Sigmoid colon (tissue), 7 donors: Measurements from ENCODE around the gene RNH1. TPM values are rescaled to one million over a fixed set of nuclear protein-coding genes. Genes with fewer than 3 reads are reported as not detected.

Source experiments
- DNase-seq: peaks from one replicate; pipeline ENCODE4 v3.0.0-alpha.2; 2019
- H3K27ac ChIP-seq, 4 donors: fragments of 200-600 bp; sonication (generic); one replicate each; pipeline ENCODE4 v1.5.1; 2016 to 2019; ENCODE audit warnings: mild to moderate bottlenecking in 1 of 4
- H3K27me3 ChIP-seq, 3 donors: fragments of 200-600 bp; sonication (generic); one replicate each; pipeline ENCODE4 v1.5.1; 2019; ENCODE audit warnings: mild to moderate bottlenecking in 1 of 3
- H3K36me3 ChIP-seq, 4 donors: fragments of 200-600 bp; sonication (generic); one replicate each; pipeline ENCODE4 v1.5.1; 2016 to 2019
- H3K4me1 ChIP-seq, 4 donors: fragments of 200-600 bp; sonication (generic); one replicate each; pipeline ENCODE4 v1.5.1; 2017 to 2019
- H3K4me3 ChIP-seq, 4 donors: fragments of 200-600 bp; sonication (generic); one replicate each; pipeline ENCODE4 v1.5.1; 2017 to 2019; ENCODE audit warnings: mild to moderate bottlenecking in 2 of 4, moderate library complexity in 1 of 4
- H3K9me3 ChIP-seq, 4 donors: fragments of 200-600 bp in 3 of 4; sonication (generic) in 3 of 4; one replicate each; pipeline versions ENCODE4 v1.5.1 to v1.6.1; 2013 to 2019
- CTCF ChIP-seq, 4 experiments: fragments of 450-650 bp in 3 of 4; fragments of 200-600 bp in 1 of 4; IDR thresholded peaks; one replicate each; pipeline ENCODE4 v1.5.1; 2016 to 2019; ENCODE audit warnings: antibody characterized with exemption in 4 of 4, mild to moderate bottlenecking in 3 of 4, moderate library complexity in 2 of 4
- EP300 ChIP-seq, 4 donors: sonication (generic); formaldehyde crosslinking; IDR thresholded peaks; one replicate each; pipeline ENCODE4 v1.6.1; 2017; ENCODE audit warnings: antibody characterized with exemption in 4 of 4
- POLR2A ChIP-seq, 2 donors: fragments of 450-650 bp; IDR thresholded peaks; one replicate each; pipeline ENCODE4 v1.6.1; 2016; ENCODE audit warnings: antibody characterized with exemption in 2 of 2, mild to moderate bottlenecking in 2 of 2, moderate library complexity in 2 of 2
- POLR2AphosphoS5 ChIP-seq, 4 donors: sonication (generic); formaldehyde crosslinking; IDR thresholded peaks; one replicate each; pipeline ENCODE4 v1.6.1; 2017; ENCODE audit warnings: antibody characterized with exemption in 4 of 4
- WGBS, 2 donors: extraction: QIAGEN DNeasy Blood & Tissue Kit; methylation state at CpG; one replicate each; pipeline ENCODE4 v1.1.7; 2013; 5-methylcytosine and 5-hydroxymethylcytosine counted together
- intact Hi-C: fragments of 100-400 bp; cut with DNase I; formaldehyde crosslinking; loops from one replicate; pipeline ENCODE4 v1.15.1; 2023
- polyA plus RNA-seq, 3 donors: library from polyadenylated mRNA; stranded (reverse); fragments of 200-250 nt; gene quantifications; one replicate each; pipeline ENCODE4 v1.2.3, GENCODE V29; 2013
- total RNA-seq, 4 donors: library from RNA; depleted of rRNA; stranded (reverse); fragments of >200 nt; gene quantifications; one replicate each; pipeline ENCODE4 v1.1.0, GENCODE V29; 2016
- donor health status: healthy with polysubstance abuse.
- donor health status: Bipolar disorder and iron deficiency.
- donor health status: healthy.

Gene RNH1
- total and polyA plus RNA-seq, 7 donors, result 101 to 210 (median 150) TPM

- intact Hi-C loops, result loop anchor here (2.0 kb wide), 1 partner anchor 169 kb away; no protein-coding TSS in a partner anchor
- Histone ChIP-seq H3K27me3 (peaks cover 45 to 89% (median 84%) of the 10 kb centered on the region in 3 donors), H3K36me3 (no peaks in the 10 kb centered on the region)
Observed at GRCh38 chr11:553988-554340, 46.9 kb upstream of the RNH1 start.

GRCh38 chr11:553083-553987, 46.3 kb upstream of the RNH1 start:
- Histone ChIP-seq H3K4me3 (no peak overlapping the region), H3K4me1 (peaks cover 0 to 21% (median 17%) of the 10 kb centered on the region in 4 donors), H3K27ac (no peak overlapping the region), H3K36me3 (no peaks in the 10 kb centered on the region), H3K27me3 (peaks cover 41 to 83% (median 78%) of the 10 kb centered on the region in 3 donors), H3K9me3 (no peaks in the 10 kb centered on the region)
- 83 to 88% methylated on average over 27 of the region's 27 CpGs for WGBS, 2 donors
- no peak for TF ChIP-seq CTCF (IDR thresholded peaks at IDR 0.05)
- intact Hi-C loops, result no loop called here
- no peak for DNase-seq

More at GRCh38 chr11:553988-554340, 46.9 kb upstream of the RNH1 start:
- no peak overlapping the region for H3K4me3 ChIP-seq
- no peak overlapping the region for H3K27ac ChIP-seq
- TF ChIP-seq POLR2A (IDR thresholded peaks at IDR 0.05) (no peak), EP300 (IDR thresholded peaks at IDR 0.05) (no peak), POLR2AphosphoS5 (IDR thresholded peaks at IDR 0.05) (no peak), CTCF (IDR thresholded peaks at IDR 0.05) (no peak)
- H3K9me3 ChIP-seq, result no peaks in the 10 kb centered on the region
- H3K4me1 ChIP-seq, result peaks cover 0 to 21% (median 17%) of the 10 kb centered on the region in 4 donors
- WGBS, 2 donors, result 45 to 63% methylated on average over 11 of the region's 11 CpGs
- DNase-seq, result no peak

- no peak overlapping the region for H3K4me3 ChIP-seq
- no peaks in the 10 kb centered on the region for H3K9me3 ChIP-seq
- peaks cover 37 to 66% (median 61%) of the 10 kb centered on the region in 3 donors for H3K27me3 ChIP-seq
- no peak for DNase-seq
- peaks cover 0 to 21% (median 17%) of the 10 kb centered on the region in 4 donors for H3K4me1 ChIP-seq
- no peak for TF ChIP-seq CTCF (IDR thresholded peaks at IDR 0.05)
- TF ChIP-seq POLR2AphosphoS5 (IDR thresholded peaks at IDR 0.05), result no peak
- TF ChIP-seq EP300 (IDR thresholded peaks at IDR 0.05), result no peak
- TF ChIP-seq POLR2A (IDR thresholded peaks at IDR 0.05), result no peak
- intact Hi-C loops, result no loop called here
- WGBS, 2 donors, result 84 to 87% methylated on average over 12 of the region's 12 CpGs
- H3K27ac ChIP-seq, result no peak overlapping the region
- no peaks in the 10 kb centered on the region for H3K36me3 ChIP-seq
Observed at GRCh38 chr11:551596-551995, 44.6 kb upstream of the RNH1 start.

GRCh38 chr11:551131-551530, 44.1 kb upstream of the RNH1 start:
- H3K27me3 ChIP-seq, result peaks cover 32 to 61% (median 57%) of the 10 kb centered on the region in 3 donors
- no peak for DNase-seq
- no peak overlapping the region for H3K27ac ChIP-seq
- no peak for TF ChIP-seq CTCF (IDR thresholded peaks at IDR 0.05)
- no peaks in the 10 kb centered on the region for H3K9me3 ChIP-seq
- H3K4me1 ChIP-seq, result peaks cover 0 to 20% (median 17%) of the 10 kb centered on the region in 4 donors
- 85 to 89% methylated on average over 16 of the region's 16 CpGs for WGBS, 2 donors
- intact Hi-C loops, result no loop called here
- H3K36me3 ChIP-seq, result no peaks in the 10 kb centered on the region
- H3K4me3 ChIP-seq, result no peak overlapping the region
